SU-DHL-6 (cell line): ENCODE results near the gene FOXC1.

Experiments used
- H2AFZ ChIP-seq: fragments of 200-600 bp; sonication (generic); 2 replicates; pipeline ENCODE4 v1.6.1; 2014; ENCODE audit warnings: low read depth, mild to moderate bottlenecking, moderate library complexity, mixed read lengths, antibody characterized with exemption, low read length; ENCODE audit not compliant: severe bottlenecking
- H3F3A ChIP-seq: fragments of 200-600 bp; shearing (Covaris generic); 2 replicates; pipeline ENCODE4 v1.6.0; 2016; ENCODE audit warnings: antibody characterized with exemption, mild to moderate bottlenecking; ENCODE audit not compliant: insufficient read depth
- H3K27ac ChIP-seq: fragments of 200-600 bp; sonication (generic); 2 replicates; pipeline ENCODE4 v1.5.1; 2016; ENCODE audit warnings: low read depth, mild to moderate bottlenecking, low read length, moderate library complexity, mixed read lengths
- H3K27me3 ChIP-seq: fragments of 200-600 bp; sonication (generic), shearing (Covaris generic); 2 replicates; pipeline ENCODE4 v1.6.0; 2014; ENCODE audit warnings: mild to moderate bottlenecking, low read length
- H3K36me3 ChIP-seq: fragments of 200-600 bp; sonication (generic); 2 replicates; pipeline ENCODE4 v1.6.1; 2014; ENCODE audit warnings: mild to moderate bottlenecking, low read length, mixed read lengths
- H3K4me2 ChIP-seq: fragments of 300-600, 200-600 bp; shearing (Covaris generic), sonication (generic); 2 replicates; pipeline ENCODE4 v1.6.0; 2014; ENCODE audit warnings: low read length, low read depth, mild to moderate bottlenecking; ENCODE audit not compliant: poor library complexity, severe bottlenecking
- H3K4me3 ChIP-seq: fragments of 200-600 bp; sonication (generic); 2 replicates; pipeline ENCODE4 v1.5.1; 2014; ENCODE audit warnings: antibody characterized with exemption, low read length, mild to moderate bottlenecking, mixed read lengths; ENCODE audit not compliant: insufficient read depth, poor library complexity, severe bottlenecking
- H3K79me2 ChIP-seq: fragments of 200-600 bp; sonication (generic); 2 replicates; pipeline ENCODE4 v1.6.1; 2014; ENCODE audit warnings: mild to moderate bottlenecking, low read length, moderate library complexity; ENCODE audit not compliant: insufficient read depth
- H3K9ac ChIP-seq: fragments of 200-600 bp; sonication (generic); 2 replicates; pipeline ENCODE4 v1.7.0; 2014; ENCODE audit warnings: mild to moderate bottlenecking, low read length
- H3K9me2 ChIP-seq: fragments of 200-600 bp; sonication (generic); replicated peaks from 2 replicates; pipeline ENCODE4 v1.6.1; 2014; ENCODE audit warnings: low read length; ENCODE audit not compliant: insufficient read depth
- H3K9me3 ChIP-seq: fragments of 200-600 bp; sonication (generic); 2 replicates; pipeline ENCODE4 v1.6.1; 2014; ENCODE audit warnings: low read length, mixed read lengths; ENCODE audit not compliant: insufficient read depth
- H4K20me1 ChIP-seq: fragments of 200-600 bp; sonication (generic); 2 replicates; pipeline ENCODE4 v1.6.1; 2014; ENCODE audit warnings: low read depth, mild to moderate bottlenecking, antibody characterized with exemption, low read length, moderate library complexity, mixed read lengths
- CTCF ChIP-seq: fragments of 200-600 bp; sonication (generic); IDR thresholded peaks from one replicate; pipeline ENCODE4 v1.5.1; 2017; ENCODE audit warnings: antibody characterized with exemption, mild to moderate bottlenecking, low read length, moderate library complexity; ENCODE audit not compliant: insufficient read depth, poor library complexity, severe bottlenecking
- EZH2phosphoT487 ChIP-seq: fragments of 200-600 bp; sonication (generic), shearing (Covaris generic); conservative IDR thresholded peaks from 2 replicates; pipeline ENCODE4 v1.6.1; 2018; ENCODE audit warnings: mild to moderate bottlenecking, antibody characterized with exemption, low read length, moderate library complexity, mixed read lengths

The FOXC1 gene

GRCh38 chr6:1580585-1580984, 29.1 kb upstream of the FOXC1 start:
- no peaks in the 10 kb centered on the region for H3K27me3 ChIP-seq
- H2AFZ ChIP-seq, result no peak overlapping the region
- no peaks in the 10 kb centered on the region for H3K79me2 ChIP-seq
- no peak overlapping the region for H3K27ac ChIP-seq
- no peaks in the 10 kb centered on the region for H3K9me3 ChIP-seq
- H3K4me2 ChIP-seq, result no peak overlapping the region
- no peaks in the 10 kb centered on the region for H4K20me1 ChIP-seq
- no peaks in the 10 kb centered on the region for H3K36me3 ChIP-seq
- no peak overlapping the region for H3K4me3 ChIP-seq
- H3F3A ChIP-seq, result no peaks in the 10 kb centered on the region
- no peak for TF ChIP-seq CTCF
- no peak for TF ChIP-seq EZH2phosphoT487
- H3K9me2 ChIP-seq, result no peaks in the 10 kb centered on the region
- H3K9ac ChIP-seq, result no peak overlapping the region

- TF ChIP-seq EZH2phosphoT487, result no peak
- TF ChIP-seq CTCF, result no peak
These were observed 28.4 kb upstream of the FOXC1 start for GRCh38 chr6:1581120-1581991.

GRCh38 chr6:1584146-1584545, 25.6 kb upstream of the FOXC1 start:
- Histone ChIP-seq H3K9me3 (no peaks in the 10 kb centered on the region), H3K4me2 (no peak overlapping the region), H3K9ac (no peak overlapping the region)

More at GRCh38 chr6:1581120-1581991, 28.4 kb upstream of the FOXC1 start:
- Histone ChIP-seq H3K4me2 (no peak overlapping the region), H3K36me3 (no peaks in the 10 kb centered on the region), H3K4me3 (no peak overlapping the region), H2AFZ (no peak overlapping the region), H3F3A (no peaks in the 10 kb centered on the region), H3K79me2 (no peaks in the 10 kb centered on the region), H4K20me1 (no peaks in the 10 kb centered on the region), H3K9me3 (no peaks in the 10 kb centered on the region), H3K27ac (no peak overlapping the region), H3K9me2 (no peaks in the 10 kb centered on the region), H3K9ac (no peak overlapping the region), H3K27me3 (no peaks in the 10 kb centered on the region)

More at GRCh38 chr6:1584146-1584545, 25.6 kb upstream of the FOXC1 start:
- H3F3A ChIP-seq, result no peaks in the 10 kb centered on the region
- TF ChIP-seq EZH2phosphoT487 (no peak), CTCF (no peak)
- H3K27ac ChIP-seq, result no peak overlapping the region
- H2AFZ ChIP-seq, result no peak overlapping the region
- no peaks in the 10 kb centered on the region for H3K36me3 ChIP-seq
- H3K79me2 ChIP-seq, result no peaks in the 10 kb centered on the region
- H3K4me3 ChIP-seq, result no peak overlapping the region
- no peaks in the 10 kb centered on the region for H3K9me2 ChIP-seq
- no peaks in the 10 kb centered on the region for H3K27me3 ChIP-seq
- H4K20me1 ChIP-seq, result no peaks in the 10 kb centered on the region
